ENCODE measurements around the gene QRICH1. TPM values are rescaled to one million over a fixed set of nuclear protein-coding genes. Genes with fewer than 3 reads are reported as not detected.

QRICH1 gene
- total RNA-seq, 4 donors from 2014 or later, result 85.8 to 187 (median 115) TPM

GRCh38 chr3:48985831-48986376 lies 108.0 kb downstream of the QRICH1 start:
- TF ChIP-seq EP300 (IDR thresholded peaks at IDR 0.05), result no peak
- no peak for TF ChIP-seq CTCF (IDR thresholded peaks at IDR 0.05)
- no peak for TF ChIP-seq POLR2A (IDR thresholded peaks at IDR 0.05)
- WGBS, result 94% methylated on average over 7 of the region's 7 CpGs
- Histone ChIP-seq H3K9me3 (no peaks in the 10 kb centered on the region), H3K36me3 (peaks cover 48% of the 10 kb centered on the region), H3K4me1 (peaks cover 23% of the 10 kb centered on the region), H3K27me3 (no peaks in the 10 kb centered on the region), H3K4me3 (no peak overlapping the region), H3K27ac (no peak overlapping the region)
- no peak for DNase-seq (ENCODE audit: low spot score in 2 of 2)

GRCh38 chr3:48984663-48985062 lies 109.2 kb downstream of the QRICH1 start:
- Histone ChIP-seq H3K27ac (no peak overlapping the region), H3K9me3 (no peaks in the 10 kb centered on the region), H3K27me3 (no peaks in the 10 kb centered on the region), H3K4me1 (peaks cover 13% of the 10 kb centered on the region), H3K4me3 (no peak overlapping the region), H3K36me3 (peaks cover 61% of the 10 kb centered on the region)
- no peak for DNase-seq (ENCODE audit: low spot score in 2 of 2)
- TF ChIP-seq POLR2A (IDR thresholded peaks at IDR 0.05) (no peak), POLR2AphosphoS5 (IDR thresholded peaks at IDR 0.05) (no peak), CTCF (IDR thresholded peaks at IDR 0.05) (no peak), EP300 (IDR thresholded peaks at IDR 0.05) (no peak)

GRCh38 chr3:48983096-48983495 lies 110.8 kb downstream of the QRICH1 start:
- Histone ChIP-seq H3K27ac (no peak overlapping the region), H3K27me3 (no peaks in the 10 kb centered on the region), H3K4me1 (peaks cover 4% of the 10 kb centered on the region), H3K9me3 (no peaks in the 10 kb centered on the region), H3K4me3 (no peak overlapping the region), H3K36me3 (peaks cover 72% of the 10 kb centered on the region)
- TF ChIP-seq CTCF (IDR thresholded peaks at IDR 0.05) (no peak), POLR2A (IDR thresholded peaks at IDR 0.05) (no peak), EP300 (IDR thresholded peaks at IDR 0.05) (no peak), POLR2AphosphoS5 (IDR thresholded peaks at IDR 0.05) (no peak)
- 98% methylated on average over 4 of the region's 4 CpGs for WGBS
- no peak for DNase-seq (ENCODE audit: low spot score in 2 of 2)

- DNase-seq (ENCODE audit: low spot score in 2 of 2), result no peak
- Histone ChIP-seq H3K4me1 (peaks cover 5% of the 10 kb centered on the region), H3K27ac (no peak overlapping the region), H3K9me3 (no peaks in the 10 kb centered on the region), H3K4me3 (no peak overlapping the region), H3K27me3 (no peaks in the 10 kb centered on the region), H3K36me3 (peaks cover 76% of the 10 kb centered on the region)
- 82% methylated on average over 5 of the region's 5 CpGs for WGBS
- no peak for TF ChIP-seq EP300 (IDR thresholded peaks at IDR 0.05)
- TF ChIP-seq POLR2AphosphoS5 (IDR thresholded peaks at IDR 0.05), result no peak
- TF ChIP-seq CTCF (IDR thresholded peaks at IDR 0.05), result no peak
- no peak for TF ChIP-seq POLR2A (IDR thresholded peaks at IDR 0.05)
These were observed 111.2 kb downstream of the QRICH1 start for GRCh38 chr3:48982686-48983085.

- Histone ChIP-seq H3K9me3 (no peaks in the 10 kb centered on the region), H3K36me3 (peaks cover 83% of the 10 kb centered on the region), H3K27me3 (no peaks in the 10 kb centered on the region), H3K4me3 (no peak overlapping the region), H3K4me1 (peaks cover 8% of the 10 kb centered on the region), H3K27ac (no peak overlapping the region)
- no peak for DNase-seq (ENCODE audit: low spot score in 2 of 2)
- no peak for TF ChIP-seq POLR2AphosphoS5 (IDR thresholded peaks at IDR 0.05)
These were observed 111.9 kb downstream of the QRICH1 start for GRCh38 chr3:48982016-48982415.

GRCh38 chr3:48980295-48980694 lies 113.6 kb downstream of the QRICH1 start:
- TF ChIP-seq POLR2A (IDR thresholded peaks at IDR 0.05) (no peak), CTCF (IDR thresholded peaks at IDR 0.05) (no peak), POLR2AphosphoS5 (IDR thresholded peaks at IDR 0.05) (no peak), EP300 (IDR thresholded peaks at IDR 0.05) (no peak)
- 98% methylated on average over 4 of the region's 4 CpGs for WGBS
- no peak for DNase-seq (ENCODE audit: low spot score in 2 of 2)
- H3K4me1 ChIP-seq, result peaks cover 8% of the 10 kb centered on the region
- no peak overlapping the region for H3K4me3 ChIP-seq
- no peaks in the 10 kb centered on the region for H3K9me3 ChIP-seq
- no peak overlapping the region for H3K27ac ChIP-seq
- H3K36me3 ChIP-seq, result peaks cover 91% of the 10 kb centered on the region
- no peaks in the 10 kb centered on the region for H3K27me3 ChIP-seq

All from suprapubic skin (tissue), 4 donors.